Mesenchymal stem cell (in vitro differentiated cells and primary cell): ENCODE data around the gene ADAM10.

Source experiments
- DNase-seq: peaks from one replicate; pipeline ENCODE4 v3.0.0-alpha.2; 2013
- H2AFZ ChIP-seq: one replicate; pipeline ENCODE4 v1.6.1; 2013; ENCODE audit warnings: low read depth, mild to moderate bottlenecking, control low read depth, inconsistent platforms, low read length, moderate library complexity
- H2AK5ac ChIP-seq: 2 replicates; pipeline ENCODE4 v1.6.1; 2013; ENCODE audit warnings: low read length, moderate library complexity, mild to moderate bottlenecking, inconsistent platforms; ENCODE audit not compliant: severe bottlenecking
- H2BK120ac ChIP-seq: one replicate; pipeline ENCODE4 v1.6.1; 2013; ENCODE audit warnings: low read depth, mild to moderate bottlenecking, inconsistent platforms, low read length, moderate library complexity
- H2BK12ac ChIP-seq, 2 experiments: one replicate each; pipeline ENCODE4 v1.6.1; 2013; ENCODE audit warnings: inconsistent platforms in 2 of 2, low read length in 2 of 2, mild to moderate bottlenecking in 2 of 2, moderate library complexity in 2 of 2, control low read depth in 1 of 2
- H2BK15ac ChIP-seq: one replicate; pipeline ENCODE4 v1.6.1; 2013; ENCODE audit warnings: mild to moderate bottlenecking, low read depth, inconsistent platforms; ENCODE audit not compliant: poor library complexity, severe bottlenecking
- H2BK5ac ChIP-seq: 2 replicates; pipeline ENCODE4 v1.6.1; 2013; ENCODE audit warnings: low read depth, mild to moderate bottlenecking, low read length, control low read depth, inconsistent platforms; ENCODE audit not compliant: poor library complexity, severe bottlenecking
- H3K14ac ChIP-seq, 2 experiments: one replicate each; pipeline ENCODE4 v1.6.1; 2013; ENCODE audit warnings: inconsistent platforms in 2 of 2, low read length in 2 of 2, control low read depth in 1 of 2, mild to moderate bottlenecking in 1 of 2, moderate library complexity in 1 of 2
- H3K18ac ChIP-seq, 2 experiments: one replicate each; pipeline ENCODE4 v1.6.1; 2013; ENCODE audit warnings: inconsistent platforms in 2 of 2, low read length in 2 of 2, control low read depth in 1 of 2, low read depth in 1 of 2, mild to moderate bottlenecking in 1 of 2
- H3K23ac ChIP-seq, 2 experiments: one replicate each; pipeline ENCODE4 v1.6.1; 2013; ENCODE audit warnings: inconsistent platforms in 2 of 2, low read length in 2 of 2, mild to moderate bottlenecking in 2 of 2, moderate library complexity in 2 of 2, control low read depth in 1 of 2
- H3K27ac ChIP-seq: 2 replicates; pipeline ENCODE4 v1.5.1; 2013; ENCODE audit warnings: mild to moderate bottlenecking, moderate library complexity, low read length, control low read depth, inconsistent platforms; ENCODE audit not compliant: poor library complexity, severe bottlenecking
- H3K27me3 ChIP-seq, 2 experiments: 2 replicates each; pipeline versions ENCODE4 v1.6.1 to v1.7.0; 2013; ENCODE audit warnings: low read length in 2 of 2, mild to moderate bottlenecking in 2 of 2, moderate library complexity in 2 of 2, control low read depth in 1 of 2, inconsistent platforms in 1 of 2; ENCODE audit not compliant: control insufficient read depth in 1 of 2, insufficient read depth in 1 of 2
- H3K36me3 ChIP-seq, 2 experiments: 2 replicates each; pipeline versions ENCODE4 v1.6.1 to v1.7.0; 2013; ENCODE audit warnings: low read length in 2 of 2, control low read depth in 1 of 2, inconsistent platforms in 1 of 2, low read depth in 1 of 2, mild to moderate bottlenecking in 1 of 2; ENCODE audit not compliant: insufficient read depth in 2 of 2, control insufficient read depth in 1 of 2
- H3K4ac ChIP-seq, 2 experiments: one replicate each; pipeline ENCODE4 v1.6.1; 2013; ENCODE audit warnings: inconsistent platforms in 2 of 2, low read length in 2 of 2, mild to moderate bottlenecking in 2 of 2, moderate library complexity in 2 of 2, control low read depth in 1 of 2, low read depth in 1 of 2
- H3K4me1 ChIP-seq: 2 replicates; pipeline ENCODE4 v1.6.1; 2013; ENCODE audit warnings: low read depth, low read length, control low read depth; ENCODE audit not compliant: control insufficient read depth, insufficient read depth
- H3K4me2 ChIP-seq: 2 replicates; pipeline ENCODE4 v1.6.1; 2013; ENCODE audit warnings: low read length, mild to moderate bottlenecking, inconsistent platforms; ENCODE audit not compliant: poor library complexity, severe bottlenecking
- H3K4me3 ChIP-seq, 2 experiments: 2 replicates each; pipeline versions ENCODE4 v1.5.1 to v1.7.0; 2013; ENCODE audit warnings: low read length in 2 of 2, mild to moderate bottlenecking in 2 of 2, control low read depth in 1 of 2, low read depth in 1 of 2; ENCODE audit not compliant: insufficient read depth in 1 of 2
- H3K79me1 ChIP-seq: replicated peaks from 2 replicates; pipeline ENCODE4 v1.6.1; 2013; ENCODE audit warnings: mild to moderate bottlenecking, control low read depth, low read length, inconsistent platforms; ENCODE audit not compliant: poor library complexity, severe bottlenecking
- H3K9ac ChIP-seq: 2 replicates; pipeline ENCODE4 v1.7.0; 2013; ENCODE audit warnings: mild to moderate bottlenecking, low read length, moderate library complexity
- H3K9me3 ChIP-seq: 2 replicates; pipeline ENCODE4 v1.7.0; 2013; ENCODE audit warnings: mild to moderate bottlenecking, low read length; ENCODE audit not compliant: control insufficient read depth
- H4K8ac ChIP-seq: one replicate; pipeline ENCODE4 v1.6.1; 2013; ENCODE audit warnings: inconsistent platforms, mild to moderate bottlenecking, low read length, moderate library complexity
- H4K91ac ChIP-seq: one replicate; pipeline ENCODE4 v1.6.1; 2013; ENCODE audit warnings: mild to moderate bottlenecking, low read length, inconsistent platforms
- WGBS: methylation state at CpG from one replicate; pipeline ENCODE4 v1.1.7; 2013; ENCODE audit warnings: mixed read lengths; 5-methylcytosine and 5-hydroxymethylcytosine counted together

The ADAM10 gene

DNA sequence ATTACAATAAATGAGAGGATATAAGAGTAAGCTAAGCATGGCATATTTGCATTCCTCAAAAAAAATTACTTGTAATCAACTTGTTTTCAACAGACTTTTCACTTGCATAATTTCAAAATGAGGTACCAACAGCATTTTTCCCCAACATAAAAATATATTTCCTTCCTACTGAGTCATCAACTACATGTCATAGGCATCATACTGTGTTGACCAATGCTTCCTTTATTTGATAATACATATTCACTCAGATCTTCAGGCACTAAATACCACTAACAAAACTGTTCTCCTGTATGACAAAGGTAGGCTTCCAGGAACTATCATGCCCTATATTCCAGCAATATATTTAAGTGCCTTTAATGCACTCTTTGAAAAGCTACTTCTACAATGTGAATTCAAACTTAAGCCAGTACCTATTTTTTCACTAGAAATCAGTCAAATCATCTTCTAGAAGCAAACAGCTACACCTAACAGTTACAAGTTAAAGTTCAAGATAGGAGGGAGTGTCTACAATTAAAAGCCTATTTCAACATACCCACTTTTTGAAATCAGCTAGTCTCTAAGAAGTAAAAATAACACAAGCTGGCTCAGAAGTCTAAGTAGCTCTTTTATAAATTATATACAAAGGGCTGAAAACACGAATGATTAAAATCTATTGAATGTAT, 11.3 kb downstream of the ADAM10 start:
- H2BK12ac ChIP-seq: no peak overlapping the region
- no peak overlapping the region for H4K91ac ChIP-seq
- H4K8ac ChIP-seq: no peak overlapping the region
- no peak overlapping the region for H2BK15ac ChIP-seq
- peaks cover 9% of the 10 kb centered on the region for H3K4me1 ChIP-seq
- no peaks in the 10 kb centered on the region for H3K36me3 ChIP-seq
- no peak overlapping the region for H3K9ac ChIP-seq
- H3K4me2 ChIP-seq: no peak overlapping the region
- no peak overlapping the region for H2AK5ac ChIP-seq
- H3K18ac ChIP-seq: no peak overlapping the region
- no peaks in the 10 kb centered on the region for H3K9me3 ChIP-seq
- no peak overlapping the region for H3K27ac ChIP-seq
- no peaks in the 10 kb centered on the region for H3K79me1 ChIP-seq
- H3K4ac ChIP-seq: no peak overlapping the region
- no peaks in the 10 kb centered on the region for H3K27me3 ChIP-seq
- H2AFZ ChIP-seq: no peak overlapping the region
- no peak overlapping the region for H2BK120ac ChIP-seq
- H3K14ac ChIP-seq: no peak overlapping the region
- no peak overlapping the region for H2BK5ac ChIP-seq
- no peak overlapping the region for H3K23ac ChIP-seq
- no peak overlapping the region for H3K4me3 ChIP-seq
- WGBS: no CpG with 5 or more reads among the region's 1 CpG
- DNase-seq: peak; percentile 23

DNA sequence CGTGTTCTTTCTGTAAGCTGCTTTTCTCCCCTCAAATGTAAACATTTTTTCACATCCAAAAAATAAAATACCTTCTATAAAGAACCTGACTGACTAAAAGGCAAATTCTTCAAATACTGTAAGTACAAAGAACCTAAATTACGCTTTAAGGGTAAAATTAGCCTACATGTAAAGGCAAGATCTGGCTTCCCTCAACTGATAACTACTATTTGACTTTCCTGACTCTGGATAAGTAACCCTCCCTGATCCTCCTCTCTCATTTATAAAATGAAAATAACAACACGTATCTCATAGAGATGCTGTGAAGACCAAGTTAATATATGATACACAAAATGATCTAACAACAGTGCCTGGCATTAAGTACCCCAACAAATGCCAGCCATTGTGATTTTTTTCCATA, 12.2 kb downstream of the ADAM10 start:
- Histone ChIP-seq H3K4me1 (peaks cover 4% of the 10 kb centered on the region), H3K9me3 (no peaks in the 10 kb centered on the region)

DNA sequence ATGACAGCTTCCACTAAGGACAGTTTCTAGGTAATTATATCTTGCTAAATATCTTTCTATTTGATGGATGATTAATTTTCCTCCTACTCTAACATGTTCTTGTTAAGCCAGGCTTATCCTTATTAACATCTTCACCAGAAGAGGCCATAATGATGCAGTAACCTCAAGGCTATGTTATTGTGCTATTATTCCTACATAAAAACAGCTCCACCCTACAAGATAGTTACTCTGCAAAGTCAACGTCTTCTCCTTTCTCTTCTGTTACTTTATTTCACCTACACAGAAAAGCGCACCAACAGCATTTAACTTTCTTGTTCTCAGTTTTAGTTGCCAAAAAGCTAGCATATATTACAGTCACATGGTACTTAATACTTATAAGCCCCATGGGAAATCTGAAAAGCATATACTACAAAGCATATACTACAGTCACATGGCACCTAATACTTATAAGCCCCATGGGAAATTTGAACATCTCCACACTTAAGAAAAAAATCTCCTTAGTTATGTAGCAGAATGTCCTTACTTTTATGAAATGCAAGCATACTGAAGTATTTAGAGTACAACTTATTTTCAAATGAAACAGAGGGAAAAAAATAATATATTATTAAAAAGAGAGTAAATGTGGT, 13.4 kb downstream of the ADAM10 start:
- no peak overlapping the region for H3K4me2 ChIP-seq

More for the DNA sequence above, 12.2 kb downstream of the ADAM10 start:
- Histone ChIP-seq H2AFZ (no peak overlapping the region), H3K4me3 (no peak overlapping the region), H3K14ac (no peak overlapping the region), H2BK5ac (no peak overlapping the region), H3K23ac (no peak overlapping the region), H3K4ac (no peak overlapping the region), H4K8ac (no peak overlapping the region), H3K27me3 (no peaks in the 10 kb centered on the region), H3K9ac (no peak overlapping the region), H2BK120ac (no peak overlapping the region), H3K18ac (no peak overlapping the region), H4K91ac (no peak overlapping the region), H3K4me2 (no peak overlapping the region), H3K27ac (no peak overlapping the region), H2AK5ac (no peak overlapping the region), H2BK12ac (no peak overlapping the region), H3K36me3 (no peaks in the 10 kb centered on the region), H3K79me1 (no peaks in the 10 kb centered on the region), H2BK15ac (no peak overlapping the region)
- WGBS: 94% methylated on average over 3 of the region's 3 CpGs
- no peak for DNase-seq

DNA sequence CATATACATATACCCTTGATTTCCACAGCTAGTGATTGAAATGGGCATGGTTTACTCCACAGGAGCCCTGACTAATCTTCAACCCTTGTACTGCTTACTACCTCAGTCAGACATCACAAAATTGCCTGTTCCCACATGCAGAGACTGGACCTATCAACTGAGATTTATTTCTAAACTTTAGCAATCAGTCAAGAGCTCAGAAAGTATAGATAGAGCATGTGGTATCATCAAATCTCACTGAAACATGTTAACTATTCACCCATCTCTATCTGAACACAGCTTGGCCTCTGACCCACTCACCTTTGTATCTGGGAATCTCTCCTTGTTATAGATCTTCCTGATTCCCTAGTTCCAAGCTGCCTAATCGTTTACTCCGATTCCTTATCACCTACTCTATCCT, 14.6 kb downstream of the ADAM10 start:
- Histone ChIP-seq H2AFZ (no peak overlapping the region), H2AK5ac (no peak overlapping the region), H4K91ac (no peak overlapping the region), H3K36me3 (no peaks in the 10 kb centered on the region), H3K9me3 (no peaks in the 10 kb centered on the region), H3K23ac (no peak overlapping the region), H3K27ac (peak overlapping the region; percentile 5), H3K4me1 (peaks cover 12% of the 10 kb centered on the region), H3K4ac (no peak overlapping the region), H3K14ac (no peak overlapping the region), H4K8ac (no peak overlapping the region), H2BK120ac (no peak overlapping the region), H3K79me1 (no peaks in the 10 kb centered on the region), H2BK15ac (no peak overlapping the region), H2BK5ac (no peak overlapping the region), H2BK12ac (no peak overlapping the region), H3K4me2 (no peak overlapping the region), H3K9ac (no peak overlapping the region), H3K18ac (no peak overlapping the region), H3K27me3 (no peaks in the 10 kb centered on the region), H3K4me3 (no peak overlapping the region)
- 67% methylated on average over 2 of the region's 2 CpGs for WGBS
- DNase-seq: no peak

More for the DNA sequence above, 13.4 kb downstream of the ADAM10 start:
- no peak overlapping the region for H3K14ac ChIP-seq
- no peak overlapping the region for H2AFZ ChIP-seq
- 91% methylated on average over 2 of the region's 2 CpGs for WGBS
- H3K4ac ChIP-seq: no peak overlapping the region
- H4K91ac ChIP-seq: no peak overlapping the region
- no peak overlapping the region for H3K18ac ChIP-seq
- no peak for DNase-seq
- no peaks in the 10 kb centered on the region for H3K79me1 ChIP-seq
- no peak overlapping the region for H3K4me3 ChIP-seq
- no peak overlapping the region for H4K8ac ChIP-seq
- no peaks in the 10 kb centered on the region for H3K36me3 ChIP-seq
- H3K9ac ChIP-seq: no peak overlapping the region
- no peak overlapping the region for H3K27ac ChIP-seq
- H3K9me3 ChIP-seq: no peaks in the 10 kb centered on the region
- H3K27me3 ChIP-seq: no peaks in the 10 kb centered on the region
- no peak overlapping the region for H2BK120ac ChIP-seq
- H2BK15ac ChIP-seq: no peak overlapping the region
- H2BK12ac ChIP-seq: no peak overlapping the region
- H3K23ac ChIP-seq: no peak overlapping the region
- H2BK5ac ChIP-seq: no peak overlapping the region
- no peak overlapping the region for H2AK5ac ChIP-seq
- H3K4me1 ChIP-seq: peaks cover 12% of the 10 kb centered on the region
